Activated naive CD8-positive, alpha-beta T cell (primary cell): ENCODE results near the gene ARMC3.
"Not testable (repeated sequence)": the region's sequence is repeated elsewhere in the genome, so short reads cannot be mapped to it uniquely, and the experiment has no call there.

ENCODE experiments used
- H3K27ac Mint-ChIP-seq: one replicate; pipeline ENCODE4 v1.8.0; 2021; ENCODE audit warnings: mixed read lengths
- H3K27me3 Mint-ChIP-seq: one replicate; pipeline ENCODE4 v1.8.0; 2021; ENCODE audit warnings: mixed read lengths
- H3K36me3 Mint-ChIP-seq: one replicate; pipeline ENCODE4 v1.8.0; 2021; ENCODE audit warnings: mixed read lengths
- H3K4me1 Mint-ChIP-seq: one replicate; pipeline ENCODE4 v1.8.0; 2021; ENCODE audit warnings: low read depth, mixed read lengths
- H3K4me3 Mint-ChIP-seq: one replicate; pipeline ENCODE4 v1.8.0; 2021; ENCODE audit warnings: mild to moderate bottlenecking, mixed read lengths
- H3K9me3 Mint-ChIP-seq: one replicate; pipeline ENCODE4 v1.8.0; 2021; ENCODE audit warnings: low read depth, mixed read lengths

Gene ARMC3

GRCh38 chr10:23063045-23063972 lies 135.5 kb downstream of the ARMC3 start:
- peaks cover 8% of the 10 kb centered on the region for H3K27me3 Mint-ChIP-seq
- peaks cover 7% of the 10 kb centered on the region for H3K36me3 Mint-ChIP-seq
- no peaks in the 10 kb centered on the region for H3K4me1 Mint-ChIP-seq
- H3K9me3 Mint-ChIP-seq = peaks cover 13% of the 10 kb centered on the region
- no peak overlapping the region for H3K4me3 Mint-ChIP-seq
- no peak overlapping the region for H3K27ac Mint-ChIP-seq

GRCh38 chr10:23063973-23064812 lies 136.3 kb downstream of the ARMC3 start:
- Mint-ChIP-seq H3K4me1 (no peaks in the 10 kb centered on the region), H3K36me3 (peaks cover 5% of the 10 kb centered on the region), H3K27ac (no peak overlapping the region), H3K9me3 (peaks cover 7% of the 10 kb centered on the region), H3K4me3 (no peak overlapping the region), H3K27me3 (peaks cover 4% of the 10 kb centered on the region)

- not testable (repeated sequence) for H3K4me3 Mint-ChIP-seq, H3K4me1 Mint-ChIP-seq, H3K9me3 Mint-ChIP-seq, H3K27ac Mint-ChIP-seq, H3K27me3 Mint-ChIP-seq, H3K36me3 Mint-ChIP-seq
These were observed 136.9 kb downstream of the ARMC3 start for GRCh38 chr10:23064813-23065114.

- Mint-ChIP-seq H3K36me3 (no peaks in the 10 kb centered on the region), H3K27ac (no peak overlapping the region), H3K4me1 (no peaks in the 10 kb centered on the region), H3K27me3 (peaks cover 7% of the 10 kb centered on the region), H3K4me3 (no peak overlapping the region), H3K9me3 (no peaks in the 10 kb centered on the region)
These were observed 137.5 kb downstream of the ARMC3 start for GRCh38 chr10:23065181-23065948.

GRCh38 chr10:23067337-23067736 lies 139.5 kb downstream of the ARMC3 start:
- Mint-ChIP-seq H3K27ac (no peak overlapping the region), H3K4me1 (no peaks in the 10 kb centered on the region), H3K36me3 (no peaks in the 10 kb centered on the region), H3K4me3 (no peak overlapping the region), H3K9me3 (no peaks in the 10 kb centered on the region), H3K27me3 (peaks cover 9% of the 10 kb centered on the region)

GRCh38 chr10:23067939-23068775 lies 140.3 kb downstream of the ARMC3 start:
- Mint-ChIP-seq H3K27me3 (peaks cover 9% of the 10 kb centered on the region), H3K27ac (no peak overlapping the region), H3K36me3 (no peaks in the 10 kb centered on the region), H3K4me1 (no peaks in the 10 kb centered on the region), H3K4me3 (no peak overlapping the region), H3K9me3 (no peaks in the 10 kb centered on the region)

GRCh38 chr10:23069019-23069815 lies 141.4 kb downstream of the ARMC3 start:
- Mint-ChIP-seq H3K4me1 (no peaks in the 10 kb centered on the region), H3K27ac (no peak overlapping the region), H3K9me3 (no peaks in the 10 kb centered on the region), H3K27me3 (peaks cover 5% of the 10 kb centered on the region), H3K4me3 (no peak overlapping the region), H3K36me3 (no peaks in the 10 kb centered on the region)

- H3K4me3 Mint-ChIP-seq, H3K27ac Mint-ChIP-seq, H3K36me3 Mint-ChIP-seq, H3K4me1 Mint-ChIP-seq, H3K27me3 Mint-ChIP-seq, H3K9me3 Mint-ChIP-seq: not testable (repeated sequence)
These were observed 142.4 kb downstream of the ARMC3 start for GRCh38 chr10:23070092-23070912.

GRCh38 chr10:23070913-23071218 lies 143.0 kb downstream of the ARMC3 start:
- H3K27me3 Mint-ChIP-seq = peaks cover 11% of the 10 kb centered on the region
- no peak overlapping the region for H3K4me3 Mint-ChIP-seq
- H3K27ac Mint-ChIP-seq = no peak overlapping the region
- H3K4me1 Mint-ChIP-seq = no peaks in the 10 kb centered on the region
- no peaks in the 10 kb centered on the region for H3K9me3 Mint-ChIP-seq
- no peaks in the 10 kb centered on the region for H3K36me3 Mint-ChIP-seq

GRCh38 chr10:23072593-23072992 lies 144.7 kb downstream of the ARMC3 start:
- H3K4me1 Mint-ChIP-seq, H3K4me3 Mint-ChIP-seq, H3K27ac Mint-ChIP-seq, H3K36me3 Mint-ChIP-seq, H3K9me3 Mint-ChIP-seq: not testable (repeated sequence)
- peaks cover 13% of the 10 kb centered on the region for H3K27me3 Mint-ChIP-seq

GRCh38 chr10:23073527-23073926 lies 145.7 kb downstream of the ARMC3 start:
- H3K27ac Mint-ChIP-seq = no peak overlapping the region
- H3K4me1 Mint-ChIP-seq = no peaks in the 10 kb centered on the region
- H3K9me3 Mint-ChIP-seq = no peaks in the 10 kb centered on the region
- H3K27me3 Mint-ChIP-seq = peaks cover 18% of the 10 kb centered on the region
- no peak overlapping the region for H3K4me3 Mint-ChIP-seq
- no peaks in the 10 kb centered on the region for H3K36me3 Mint-ChIP-seq

GRCh38 chr10:23075672-23076071 lies 147.8 kb downstream of the ARMC3 start:
- Mint-ChIP-seq H3K36me3 (no peaks in the 10 kb centered on the region), H3K4me3 (no peak overlapping the region), H3K27ac (no peak overlapping the region), H3K27me3 (peaks cover 24% of the 10 kb centered on the region), H3K9me3 (no peaks in the 10 kb centered on the region), H3K4me1 (no peaks in the 10 kb centered on the region)

GRCh38 chr10:23078114-23078513 lies 150.3 kb downstream of the ARMC3 start:
- Mint-ChIP-seq H3K9me3 (no peaks in the 10 kb centered on the region), H3K4me1 (no peaks in the 10 kb centered on the region), H3K27ac (no peak overlapping the region), H3K27me3 (peaks cover 25% of the 10 kb centered on the region), H3K36me3 (no peaks in the 10 kb centered on the region), H3K4me3 (no peak overlapping the region)
